HCT116 (cell line): ENCODE data around the gene AURKA. TPM values are rescaled to one million over a fixed set of nuclear protein-coding genes. Genes with fewer than 3 reads are reported as not detected.

ENCODE experiments used
- ATAC-seq: fragments of 200-7000 bp; cut with Tn5 transposase; 2 replicates; pipeline ENCODE4 v1.9.1; 2020; ENCODE audit warnings: mild to moderate bottlenecking, moderate library complexity
- BruUV-seq: library from RNA; stranded (reverse); fragments of 400-500 nt; replicated peaks from 2 replicates; lab custom pipeline; 2021; lab: Mats Ljungman, UMichigan
- CTCF ChIA-PET: fragments of 300-600 bp; sonication (Branson Sonifier 250); formaldehyde crosslinking; loops from one replicate; lab custom pipeline; 2021; ENCODE audit warnings: antibody characterized with exemption; lab: Charles Lee
- POLR2A ChIA-PET: fragments of 300-600, 350-600 bp; sonication (Branson Sonifier 250); formaldehyde crosslinking; loops from one replicate; lab custom pipeline; 2021; ENCODE audit warnings: antibody characterized with exemption; lab: Charles Lee
- RAD21 ChIA-PET, 2 experiments: fragments of 300-600 bp; sonication (Branson Sonifier 250); formaldehyde crosslinking; loops; one replicate each; lab custom pipeline; 2023; ENCODE audit warnings: low total read pairs in 2 of 2; ENCODE audit not compliant: uncharacterized antibody in 2 of 2, unreplicated experiment in 2 of 2, low non-redundant PET in 1 of 2; lab: Charles Lee
- DNase-seq: peaks from one replicate; pipeline ENCODE4 v3.0.0-alpha.2; 2010; ENCODE audit warnings: low read depth, low spot score
- H2AFZ ChIP-seq: fragments of 200-600 bp; shearing (Covaris generic), sonication (generic); 2 replicates; pipeline ENCODE4 v1.6.1; 2017; ENCODE audit warnings: low read depth, mixed run types, mixed read lengths, antibody characterized with exemption, low read length; ENCODE audit not compliant: poor library complexity, severe bottlenecking
- H3K27ac ChIP-seq: 2 replicates; pipeline ENCODE4 v1.5.1; 2012; ENCODE audit warnings: low read depth, low read length
- H3K27me3 ChIP-seq: fragments of 200-600 bp; sonication (generic); 2 replicates; pipeline ENCODE4 v1.6.1; 2016; ENCODE audit warnings: mixed run types, low read length, mixed read lengths; ENCODE audit not compliant: insufficient read depth
- H3K36me3 ChIP-seq, 2 experiments: fragments of 200-500 bp in 1 of 2; fragments of 200-600 bp in 1 of 2; sonication (Bioruptor generic) in 1 of 2; sonication (generic) in 1 of 2; 2 replicates each; pipeline versions ENCODE4 v1.5.1 to v1.6.1; 2014 to 2016; ENCODE audit warnings: low read length in 2 of 2, inconsistent platforms in 1 of 2, mixed read lengths in 1 of 2, mixed run types in 1 of 2; ENCODE audit not compliant: insufficient read depth in 2 of 2, control insufficient read depth in 1 of 2
- H3K4me1 ChIP-seq, 2 experiments: fragments of 200-600 bp in 1 of 2; sonication (generic) in 1 of 2; 2 replicates each; pipeline versions ENCODE4 v1.5.1 to v1.6.1; 2012 to 2017; ENCODE audit warnings: low read length in 2 of 2, inconsistent platforms in 1 of 2, mild to moderate bottlenecking in 1 of 2, mixed read lengths in 1 of 2, mixed run types in 1 of 2, moderate library complexity in 1 of 2; ENCODE audit not compliant: insufficient read depth in 2 of 2, control insufficient read depth in 1 of 2
- H3K4me2 ChIP-seq: fragments of 200-600 bp; sonication (generic); 2 replicates; pipeline ENCODE4 v1.6.1; 2017; ENCODE audit warnings: mixed run types, low read length, mixed read lengths
- H3K4me3 ChIP-seq, 2 experiments: fragments of 200-600 bp in 1 of 2; sonication (generic) in 1 of 2; replicated peaks in 1 of 2; 2 replicates each; pipeline ENCODE4 v1.5.1; 2011 to 2016; ENCODE audit warnings: low read length in 2 of 2, control low read depth in 1 of 2, low read depth in 1 of 2, mild to moderate bottlenecking in 1 of 2, mixed read lengths in 1 of 2, mixed run types in 1 of 2
- H3K79me2 ChIP-seq: fragments of 200-600 bp; sonication (generic); 2 replicates; pipeline ENCODE4 v1.6.1; 2017; ENCODE audit warnings: mild to moderate bottlenecking, mixed run types, low read length, moderate library complexity, mixed read lengths; ENCODE audit not compliant: insufficient read depth
- H3K9ac ChIP-seq: fragments of 200-600 bp; sonication (generic); 2 replicates; pipeline ENCODE4 v1.6.1; 2016; ENCODE audit warnings: low read length, mixed read lengths
- H3K9me2 ChIP-seq: fragments of 200-600 bp; sonication (generic), shearing (Covaris generic); 2 replicates; pipeline ENCODE4 v1.6.1; 2017; ENCODE audit warnings: mixed run types, mild to moderate bottlenecking, moderate library complexity; ENCODE audit not compliant: insufficient read depth
- H3K9me3 ChIP-seq, 2 experiments: fragments of 200-500 bp in 1 of 2; fragments of 200-600 bp in 1 of 2; sonication (Bioruptor generic) in 1 of 2; sonication (generic) in 1 of 2; 2 replicates each; pipeline ENCODE4 v1.6.1; 2014 to 2017; ENCODE audit warnings: low read length in 2 of 2, mixed read lengths in 2 of 2, inconsistent platforms in 1 of 2, low read depth in 1 of 2, mild to moderate bottlenecking in 1 of 2, mixed run types in 1 of 2, moderate library complexity in 1 of 2; ENCODE audit not compliant: control insufficient read depth in 1 of 2, insufficient read depth in 1 of 2
- H4K20me1 ChIP-seq: fragments of 200-600 bp; sonication (generic), shearing (Covaris generic); 2 replicates; pipeline ENCODE4 v1.6.1; 2017; ENCODE audit warnings: mixed run types, mild to moderate bottlenecking, moderate library complexity; ENCODE audit not compliant: insufficient read depth
- ATF3 ChIP-seq: IDR thresholded peaks from 2 replicates; pipeline ENCODE4 v1.6.1; 2012
- CBX3 ChIP-seq: IDR thresholded peaks from 2 replicates; pipeline ENCODE4 v1.6.1; 2012; ENCODE audit warnings: low read depth
- CEBPB ChIP-seq: IDR thresholded peaks from 2 replicates; pipeline ENCODE4 v1.6.1; 2012; ENCODE audit warnings: low read depth
- CTCF ChIP-seq, 3 experiments: fragments of 200-600 bp in 1 of 3; sonication (generic) in 1 of 3; IDR thresholded peaks in 2 of 3; conservative IDR thresholded peaks in 1 of 3; 2 replicates each; pipeline ENCODE4 v1.5.1; 2012 to 2017; ENCODE audit warnings: low read depth in 2 of 3, low read length in 2 of 3, antibody characterized with exemption in 1 of 3, borderline replicate concordance in 1 of 3, control low read depth in 1 of 3, mild to moderate bottlenecking in 1 of 3, mixed read lengths in 1 of 3, mixed run types in 1 of 3, moderate library complexity in 1 of 3; ENCODE audit not compliant: insufficient read depth in 1 of 3
- EGR1 ChIP-seq: IDR thresholded peaks from 2 replicates; pipeline ENCODE4 v1.6.1; 2012; ENCODE audit warnings: low read depth
- ELF1 ChIP-seq: IDR thresholded peaks from 2 replicates; pipeline ENCODE4 v1.6.1; 2012; ENCODE audit warnings: low read depth, borderline replicate concordance
- EZH2 ChIP-seq: fragments of 200-600 bp; sonication (generic); IDR thresholded peaks from 2 replicates; pipeline ENCODE4 v1.6.1; 2017; ENCODE audit warnings: antibody characterized with exemption, mixed run types
- EZH2phosphoT487 ChIP-seq: fragments of 200-600 bp; IDR thresholded peaks from 2 replicates; pipeline ENCODE4 v1.6.1; 2018; ENCODE audit warnings: antibody characterized with exemption, borderline replicate concordance
- FOSL1 ChIP-seq: IDR thresholded peaks from 2 replicates; pipeline ENCODE4 v1.6.1; 2012; ENCODE audit warnings: low read depth
- JUND ChIP-seq: IDR thresholded peaks from 2 replicates; pipeline ENCODE4 v1.6.1; 2012
- POLR2A ChIP-seq: IDR thresholded peaks from 2 replicates; pipeline ENCODE4 v1.7.0; 2011; ENCODE audit warnings: borderline replicate concordance; ENCODE audit not compliant: insufficient read depth, insufficient read length; ENCODE audit errors: extremely low read depth
- POLR2AphosphoS5 ChIP-seq: IDR thresholded peaks from 2 replicates; pipeline ENCODE4 v1.6.1; 2011; ENCODE audit warnings: mild to moderate bottlenecking, low read depth, low read length, moderate library complexity
- REST ChIP-seq: IDR thresholded peaks from 2 replicates; pipeline ENCODE4 v1.6.1; 2012; ENCODE audit warnings: low read depth
- YY1 ChIP-seq: IDR thresholded peaks from 2 replicates; pipeline ENCODE4 v1.6.1; 2011; ENCODE audit warnings: low read length, low read depth, moderate library complexity, mild to moderate bottlenecking; ENCODE audit not compliant: insufficient replicate concordance; ENCODE audit errors: extremely low read depth
- ZFX ChIP-seq: fragments of 450-650 bp; IDR thresholded peaks from 2 replicates; pipeline ENCODE4 v1.6.1; 2017
- ZNF274 ChIP-seq: fragments of 200-500 bp; sonication (Bioruptor generic); IDR thresholded peaks from 2 replicates; pipeline ENCODE4 v1.6.1; 2014; ENCODE audit warnings: mild to moderate bottlenecking, low read depth, low read length, inconsistent platforms
- intact Hi-C: fragments of 100-400 bp; cut with micrococcal nuclease; formaldehyde crosslinking; loops from 2 replicates; pipeline ENCODE4 v1.10.0; 2022
- total RNA-seq: library from RNA; stranded (reverse); gene quantifications from one replicate; pipeline ENCODE4 v1.2.1, GENCODE V29; 2021; ENCODE audit not compliant: unreplicated experiment

AURKA gene
- total RNA-seq, 1 experiment from 2014 or later, result 80.1 TPM

- no peak for TF ChIP-seq ATF3
- no peak for TF ChIP-seq POLR2AphosphoS5
- TF ChIP-seq ZFX, result no peak
Observed at GRCh38 chr20:56383334-56383733, 8.7 kb downstream of the AURKA start (continued).

GRCh38 chr20:56382696-56383095, 9.3 kb downstream of the AURKA start:
- Histone ChIP-seq H4K20me1 (no peaks in the 10 kb centered on the region), H3K9me2 (no peaks in the 10 kb centered on the region), H3K27me3 (no peaks in the 10 kb centered on the region), H3K36me3 (peaks cover 52 to 55% of the 10 kb centered on the region in 2 experiments), H3K4me3 (no peak overlapping the region), H3K9ac (no peak overlapping the region), H3K79me2 (peaks cover 92% of the 10 kb centered on the region), H3K4me2 (no peak overlapping the region), H3K4me1 (no peaks in the 10 kb centered on the region), H3K9me3 (no peaks in the 10 kb centered on the region), H2AFZ (no peak overlapping the region), H3K27ac (no peak overlapping the region)
- intact Hi-C loops, result no loop called here
- ATAC-seq, result no peak
- ChIA-PET POLR2A (no interaction called here), CTCF (no interaction called here), RAD21 (no interaction called here)
- DNase-seq, result no peak
- BruUV-seq, result no TSS peak
- TF ChIP-seq CTCF (IDR thresholded peaks at IDR 0.05 in 2 of 3, conservative IDR thresholded peaks at IDR 0.05 in 1 of 3; ENCODE audit: borderline replicate concordance in 1 of 3, insufficient read depth in 1 of 3, low read depth in 2 of 3, low read length in 2 of 3), result no peak
- TF ChIP-seq POLR2AphosphoS5, result no peak
- TF ChIP-seq ZFX, result no peak
- no peak for TF ChIP-seq REST
- no peak for TF ChIP-seq ATF3
- no peak for TF ChIP-seq ELF1
- TF ChIP-seq YY1, result no peak
- TF ChIP-seq EGR1, result no peak
- TF ChIP-seq FOSL1, result no peak
- no peak for TF ChIP-seq EZH2phosphoT487
- no peak for TF ChIP-seq CEBPB
- no peak for TF ChIP-seq JUND
- TF ChIP-seq POLR2A, result no peak
- TF ChIP-seq ZNF274, result no peak
- no peak for TF ChIP-seq EZH2
- TF ChIP-seq CBX3, result no peak
